Hematopoietic multipotent progenitor cell treated with erythropoietin and hydrocortisone succinate and interleukin-3 and kit ligand, for 6 days (in vitro differentiated cells): Measurements from ENCODE around the gene SELL.
"Not testable (repeated sequence)": the region's sequence is repeated elsewhere in the genome, so short reads cannot be mapped to it uniquely, and the experiment has no call there.

Experiments used
- DNase-seq: peaks from one replicate; pipeline ENCODE4 v3.0.0-alpha.2; 2015

Gene SELL

DNA sequence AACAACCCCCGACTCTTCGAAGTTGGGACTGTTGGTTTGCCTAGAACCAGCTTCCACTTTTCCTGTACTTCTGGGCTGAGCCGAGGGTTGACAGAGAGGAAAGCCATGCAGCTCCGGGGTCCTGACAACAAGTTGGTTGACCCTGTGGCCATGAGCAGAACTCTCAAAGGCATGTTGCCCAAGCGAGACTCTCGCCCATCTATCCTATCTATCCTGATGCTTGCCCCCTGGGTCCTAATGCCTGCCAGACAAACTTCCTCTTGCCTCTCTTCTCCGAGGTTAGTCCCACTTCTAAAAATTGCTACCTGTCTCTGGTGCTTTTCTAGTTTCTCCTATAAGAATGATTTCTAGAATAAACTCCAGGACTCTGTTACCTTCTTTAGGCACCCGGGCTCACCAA, 48.7 kb downstream of the SELL start:
- DNase-seq = not testable (repeated sequence)

DNA sequence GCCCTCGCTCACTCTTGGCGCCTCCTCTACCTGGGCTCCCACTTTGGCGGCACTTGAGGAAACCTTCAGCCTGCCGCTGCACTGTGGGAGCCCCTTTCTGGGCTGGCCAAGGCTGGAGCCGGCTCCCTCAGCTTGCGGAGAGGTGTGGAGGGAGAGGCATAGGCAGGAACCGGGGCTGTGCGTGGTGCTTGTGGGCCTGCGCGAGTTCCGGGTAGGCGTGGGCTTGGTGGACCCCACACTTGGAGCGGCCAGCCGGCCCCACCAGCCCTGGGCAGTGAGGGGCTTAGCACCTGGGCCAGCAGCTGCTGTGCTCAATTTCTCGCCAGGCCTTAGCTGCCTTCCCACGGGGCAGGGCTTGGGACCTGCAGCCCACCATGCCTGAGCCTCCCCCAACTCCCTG, 50.4 kb downstream of the SELL start:
- DNase-seq = not testable (repeated sequence)

DNA sequence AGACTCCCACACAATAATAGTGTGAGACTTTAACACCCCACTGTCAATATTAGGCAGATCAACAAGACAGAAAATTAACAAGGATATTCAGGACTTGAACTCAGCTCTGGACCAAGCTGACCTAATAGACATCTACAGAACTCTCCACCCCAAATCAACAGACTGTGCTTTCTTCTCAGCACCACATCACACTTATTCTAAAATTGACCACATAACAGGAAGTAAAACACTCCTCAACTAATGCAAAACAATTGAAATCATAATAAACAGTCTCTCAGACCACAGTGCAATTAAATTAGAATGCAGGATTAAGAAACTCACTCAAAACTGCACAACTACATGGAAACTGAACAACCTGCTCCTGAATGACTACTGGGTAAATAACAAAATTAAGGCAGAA, 52.6 kb downstream of the SELL start:
- DNase-seq = not testable (repeated sequence)

DNA sequence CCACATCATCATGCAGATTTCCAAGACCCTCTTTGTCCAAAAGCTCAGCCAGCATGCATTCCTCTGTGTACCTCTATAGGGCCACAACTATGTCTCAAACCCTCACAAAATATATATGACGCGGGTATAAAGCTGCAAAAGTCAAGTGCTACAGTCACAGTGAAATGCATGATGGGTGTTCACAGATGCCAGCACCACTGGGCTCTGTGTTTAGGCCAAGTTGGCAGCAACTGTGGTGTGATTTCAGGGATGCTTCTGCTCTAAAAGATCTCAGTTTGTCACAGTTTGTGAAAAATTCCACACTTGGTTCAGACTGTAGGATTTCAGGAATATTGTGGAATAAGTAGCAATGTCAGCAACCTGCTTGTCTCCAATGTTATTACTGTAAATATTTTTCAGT, 57.5 kb downstream of the SELL start:
- no peak for DNase-seq

DNA sequence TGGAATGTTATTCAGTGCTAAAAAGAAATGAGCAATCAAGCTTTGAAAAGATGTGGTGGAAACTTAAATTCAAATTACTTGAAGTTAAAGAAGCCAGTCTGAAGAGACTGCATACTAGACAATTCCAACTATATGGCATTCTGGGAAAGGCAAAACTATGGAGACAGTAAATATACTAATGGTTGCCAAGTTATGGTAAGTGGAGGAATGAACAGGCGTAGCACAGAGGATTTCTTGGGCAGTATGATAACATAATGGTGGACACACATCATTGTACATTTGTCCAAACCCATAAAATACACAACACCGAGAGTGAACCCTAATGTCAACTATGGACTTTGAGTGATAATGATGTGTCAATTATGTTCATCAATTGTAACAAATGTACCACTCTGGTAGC, 60.4 kb downstream of the SELL start:
- no peak for DNase-seq

DNA sequence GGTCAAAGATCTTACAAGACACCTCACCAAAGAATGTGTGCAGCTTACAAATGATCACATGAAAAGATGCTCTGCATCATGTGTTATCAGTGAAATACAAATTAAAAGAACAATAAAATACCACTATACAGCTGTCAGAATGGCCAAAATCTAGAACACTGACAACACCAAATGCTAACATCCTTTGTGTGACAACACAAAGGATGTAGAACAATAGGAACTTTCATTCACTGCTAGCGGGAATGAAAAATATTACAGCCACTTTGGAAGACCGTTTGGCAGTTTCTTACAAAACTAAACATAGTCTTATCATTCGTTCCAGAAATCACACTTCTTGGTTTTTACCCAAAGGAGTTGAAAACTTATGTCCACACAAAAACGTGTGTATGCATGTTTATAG, 60.9 kb downstream of the SELL start:
- no peak for DNase-seq

DNA sequence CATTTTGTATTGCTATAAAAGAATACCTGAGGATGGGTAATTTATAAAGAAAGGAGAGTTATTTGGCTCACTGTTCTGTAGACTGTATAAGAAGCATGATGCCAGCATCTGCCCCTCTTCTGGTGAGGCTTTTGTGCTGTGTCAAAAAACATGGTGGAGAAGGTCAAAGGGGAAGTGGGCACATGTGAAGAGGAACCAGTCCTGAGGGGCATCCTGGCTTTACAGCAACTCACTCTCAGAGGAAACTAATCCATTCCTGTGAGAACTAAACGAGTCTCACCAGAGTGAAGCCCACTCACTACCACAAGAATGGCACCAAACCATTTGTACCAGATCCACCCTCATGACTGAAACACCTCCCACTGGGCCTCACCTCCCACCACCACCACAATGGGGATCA, 62.7 kb downstream of the SELL start:
- no peak for DNase-seq

DNA sequence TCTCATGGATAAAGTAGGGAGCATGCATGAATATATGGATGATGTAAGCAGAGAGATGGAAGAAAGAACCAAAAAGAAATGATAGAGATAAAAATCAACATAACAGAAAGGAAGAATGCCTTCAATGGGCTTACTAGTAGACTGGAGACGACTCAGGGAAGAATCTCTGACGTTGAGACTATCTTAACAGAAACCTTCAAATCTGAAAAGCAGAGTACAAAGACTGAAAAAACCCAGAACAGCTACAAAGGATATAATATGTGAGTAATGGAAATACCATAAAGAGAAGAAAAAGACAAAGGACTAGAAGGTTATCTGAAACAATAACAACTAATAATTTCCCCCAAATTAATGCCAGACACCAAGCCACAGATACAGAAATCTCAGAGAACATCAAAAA, 63.2 kb downstream of the SELL start:
- no peak for DNase-seq

DNA sequence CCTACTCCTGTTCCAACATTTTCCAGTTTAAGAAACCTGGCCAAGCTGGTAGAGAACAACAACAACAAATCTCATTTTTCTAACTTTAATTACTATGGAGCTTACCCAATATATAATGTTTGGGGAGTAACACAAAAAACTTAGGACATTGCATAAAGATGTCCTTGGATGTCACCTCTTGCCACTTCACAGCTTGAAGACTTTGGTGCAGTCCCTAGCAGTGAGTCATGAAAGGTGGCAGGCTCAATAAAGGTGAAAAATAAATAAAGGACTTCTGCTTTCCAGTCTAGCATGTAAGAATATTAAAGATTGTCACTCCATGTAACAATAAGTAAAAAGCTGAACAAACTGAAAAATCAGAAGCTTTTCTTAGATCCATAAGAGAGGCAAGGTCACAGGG, 63.9 kb downstream of the SELL start:
- no peak for DNase-seq

DNA sequence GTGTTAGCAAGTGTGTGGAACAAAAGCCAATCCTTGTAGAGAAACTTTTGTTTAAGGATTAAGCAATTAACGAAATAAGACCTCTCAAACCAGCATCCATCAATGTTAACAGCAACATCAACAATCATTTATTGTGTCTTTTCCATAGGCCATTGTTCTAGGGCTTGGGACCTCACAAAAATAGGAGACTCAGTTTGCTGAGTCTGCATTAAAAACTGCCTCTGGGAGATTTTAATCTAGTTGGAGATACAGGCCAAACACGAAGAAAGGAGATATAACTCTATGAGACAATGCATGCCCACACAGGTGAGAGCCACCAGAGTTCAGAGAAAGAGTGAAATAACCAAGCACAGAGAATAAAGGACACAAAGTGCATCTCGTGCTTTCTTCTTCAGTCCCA, 67.1 kb downstream of the SELL start:
- no peak for DNase-seq
